H1 (cell line): Measurements from ENCODE around the gene HOXB9. TPM values are rescaled to one million over a fixed set of nuclear protein-coding genes. Genes with fewer than 3 reads are reported as not detected.

Experiments used
- CHD2 ChIP-seq: IDR thresholded peaks from 2 replicates; pipeline ENCODE4 v1.6.1; 2012; ENCODE audit warnings: low read length, improper control_type of control experiment
- E2F6 ChIP-seq: IDR thresholded peaks from 2 replicates; pipeline ENCODE4 v1.6.1; 2012; ENCODE audit warnings: inconsistent platforms
- EGR1 ChIP-seq: IDR thresholded peaks from 2 replicates; pipeline ENCODE4 v1.6.1; 2011; ENCODE audit warnings: low read depth, low read length, borderline replicate concordance
- HDAC6 ChIP-seq: IDR thresholded peaks from one replicate; pipeline ENCODE4 v1.7.1; 2012; ENCODE audit warnings: low read depth, mild to moderate bottlenecking, inconsistent platforms, low read length, moderate library complexity
- KDM5A ChIP-seq: fragments of 200-600 bp; IDR thresholded peaks from 2 replicates; pipeline ENCODE4 v1.7.1; 2012; ENCODE audit warnings: mild to moderate bottlenecking, low read length, inconsistent platforms, mixed read lengths
- MAX ChIP-seq: IDR thresholded peaks from 2 replicates; pipeline ENCODE4 v1.6.1; 2012; ENCODE audit warnings: inconsistent platforms
- RNF2 ChIP-seq: fragments of 200-900, 300-1000 bp; sonication (generic); IDR thresholded peaks from 2 replicates; pipeline ENCODE4 v1.7.1; 2016; ENCODE audit warnings: borderline replicate concordance, low read depth, mild to moderate bottlenecking, antibody characterized with exemption, low read length; ENCODE audit not compliant: poor library complexity, severe bottlenecking; ENCODE audit errors: missing control alignments
- TAF7 ChIP-seq: optimal IDR thresholded peaks from 2 replicates; pipeline ENCODE3; 2011; ENCODE audit warnings: low read depth, mild to moderate bottlenecking, inconsistent platforms, low read length, moderate library complexity, borderline replicate concordance
- TBP ChIP-seq: IDR thresholded peaks from 2 replicates; pipeline ENCODE4 v1.6.1; 2011; ENCODE audit warnings: low read depth, low read length, improper control_type of control experiment
- YY1 ChIP-seq: IDR thresholded peaks from 2 replicates; pipeline ENCODE4 v1.6.1; 2011; ENCODE audit warnings: low read depth, mild to moderate bottlenecking, low read length
- polyA plus RNA-seq, 7 experiments: library from polyadenylated mRNA; depleted of rRNA in 3 of 7; stranded (reverse) in 5 of 7; unstranded in 2 of 7; fragments of >200 nt in 5 of 7; fragments of 200-250 nt in 2 of 7; gene quantifications; 1 replicate in 5 of 7; 2 replicates in 1 of 7; 4 replicates in 1 of 7; pipeline versions ENCODE4 v1.2.1 to v1.2.3, GENCODE V29; 2011 to 2013; ENCODE audit warnings: missing spikeins in 2 of 7, mixed read lengths in 2 of 7
- total RNA-seq: library from RNA; stranded (reverse); fragmentation: NEBNext Ultra II Directional; extraction: Animal tissue kit (Norgen Biotek cat#: 25700); gene quantifications from 2 replicates; pipeline ENCODE4 v1.2.1, GENCODE V29; 2021

The HOXB9 gene
- total and polyA plus RNA-seq, 2 of the 8 experiments (the other 6 are each of a cell fraction or from before 2014, with no cell fraction given), result not detected

- TF ChIP-seq YY1 (no peak), TAF7 (no peak), EGR1 (no peak), KDM5A (no peak), E2F6 (no peak), MAX (no peak), RNF2 (no peak), HDAC6 (no peak), TBP (no peak), CHD2 (no peak)
Observed at GRCh38 chr17:48618256-48618896, 7.8 kb downstream of the HOXB9 start (continued).
